GM12878 (cell line): Measurements from ENCODE around the gene CAMTA1. TPM values are rescaled to one million over a fixed set of nuclear protein-coding genes. Genes with fewer than 3 reads are reported as not detected.

Experiments used
- ATAC-seq: fragments of 200-7000 bp; cut with Tn5 transposase; 3 replicates; pipeline ENCODE4 v1.9.1; 2020; ENCODE audit warnings: mild to moderate bottlenecking, moderate library complexity
- BruUV-seq: library from RNA; stranded (reverse); fragments of 400-500 nt; replicated peaks from 2 replicates; lab custom pipeline; 2021; lab: Mats Ljungman, UMichigan
- CTCF ChIA-PET: fragments of 300-600 bp; sonication (Branson Sonifier 250); formaldehyde crosslinking; extraction: SDS; loops from one replicate; lab custom pipeline; 2021; ENCODE audit warnings: inconsistent platforms; lab: Yijun Ruan, JAX
- POLR2A ChIA-PET: fragments of 350-600 bp; formaldehyde crosslinking; extraction: SDS; loops from one replicate; lab custom pipeline; 2021; ENCODE audit warnings: inconsistent platforms; lab: Charles Lee
- RAD21 ChIA-PET: fragments of 300-600 bp; sonication (Branson Sonifier 250); formaldehyde crosslinking; loops from one replicate; lab custom pipeline; 2023; ENCODE audit warnings: antibody characterized with exemption; ENCODE audit not compliant: unreplicated experiment; lab: Charles Lee
- SMC1A ChIA-PET: fragments of 300-600 bp; sonication (Branson Sonifier 250); formaldehyde crosslinking; loops from one replicate; lab custom pipeline; 2023; ENCODE audit not compliant: unreplicated experiment, uncharacterized antibody; lab: Charles Lee
- DNase-seq: peaks from one replicate; pipeline ENCODE4 v3.0.0-alpha.2; 2011; ENCODE audit warnings: low read depth, low spot score
- FAIRE-seq: peaks from 3 replicates; lab custom pipeline; 2011; peaks lifted over from hg19 to GRCh38; lab: Jason Lieb, UNC
- H2AFZ ChIP-seq: 2 replicates; pipeline ENCODE4 v1.6.0; 2011; ENCODE audit warnings: low read depth, low read length, control low read depth; ENCODE audit not compliant: control insufficient read depth
- H3K27ac ChIP-seq: 2 replicates; pipeline ENCODE4 v1.5.1; 2011; ENCODE audit warnings: control low read depth; ENCODE audit not compliant: control insufficient read depth, insufficient read depth
- H3K27me3 ChIP-seq, 2 experiments: replicated peaks in 1 of 2; 2 replicates each; pipeline versions ENCODE4 v1.6.0 to v1.6.1; 2011; ENCODE audit warnings: low read length in 1 of 2; ENCODE audit not compliant: control insufficient read depth in 2 of 2, insufficient read depth in 2 of 2
- H3K36me3 ChIP-seq, 2 experiments: 2 replicates each; pipeline ENCODE4 v1.5.1; 2011; ENCODE audit warnings: low read length in 1 of 2; ENCODE audit not compliant: control insufficient read depth in 2 of 2, insufficient read depth in 2 of 2
- H3K4me1 ChIP-seq: 2 replicates; pipeline ENCODE4 v1.6.1; 2011; ENCODE audit warnings: mild to moderate bottlenecking, low read length, moderate library complexity, mixed read lengths; ENCODE audit not compliant: control insufficient read depth, insufficient read depth
- H3K4me2 ChIP-seq: 2 replicates; pipeline ENCODE4 v1.6.0; 2011; ENCODE audit warnings: control low read depth; ENCODE audit not compliant: control insufficient read depth, insufficient read depth
- H3K4me3 ChIP-seq: fragments of 200-600 bp; sonication (generic); 2 replicates; pipeline ENCODE4 v1.5.1; 2016
- H3K79me2 ChIP-seq: 2 replicates; pipeline ENCODE4 v1.6.0; 2011; ENCODE audit warnings: low read length; ENCODE audit not compliant: control insufficient read depth, insufficient read depth
- H3K9ac ChIP-seq: 2 replicates; pipeline ENCODE4 v1.8.0; 2011; ENCODE audit warnings: low read length, control low read depth, mixed read lengths; ENCODE audit not compliant: control insufficient read depth, insufficient read depth
- H3K9me3 ChIP-seq: replicated peaks from 3 replicates; pipeline ENCODE4 v1.5.1; 2011; ENCODE audit warnings: mild to moderate bottlenecking, low read length; ENCODE audit not compliant: control insufficient read depth, insufficient read depth
- H4K20me1 ChIP-seq: 2 replicates; pipeline ENCODE4 v1.6.0; 2011; ENCODE audit not compliant: control insufficient read depth, insufficient read depth
- CBX5 ChIP-seq: sonication (generic); IDR thresholded peaks from 2 replicates; pipeline ENCODE4 v1.6.1; 2016; ENCODE audit warnings: low read depth, moderate library complexity, mild to moderate bottlenecking, inconsistent platforms
- CHD2 ChIP-seq: IDR thresholded peaks from 2 replicates; pipeline ENCODE4 v1.6.1; 2011; ENCODE audit warnings: low read depth, low read length, improper control_type of control experiment, borderline replicate concordance
- DPF2 ChIP-seq: fragments of 450-650 bp; IDR thresholded peaks from 2 replicates; pipeline ENCODE4 v1.6.1; 2017; ENCODE audit warnings: mild to moderate bottlenecking
- E4F1 ChIP-seq: fragments of 450-650 bp; IDR thresholded peaks from 2 replicates; pipeline ENCODE4 v1.6.1; 2018; ENCODE audit warnings: borderline replicate concordance, mild to moderate bottlenecking; ENCODE audit not compliant: partially characterized antibody
- EGR1 ChIP-seq, 2 experiments: IDR thresholded peaks; 1 replicate in 1 of 2; 2 replicates in 1 of 2; pipeline ENCODE4 v1.6.1; 2011 to 2012; ENCODE audit warnings: low read depth in 2 of 2, low read length in 2 of 2, borderline replicate concordance in 1 of 2, mild to moderate bottlenecking in 1 of 2, moderate library complexity in 1 of 2
- HDGF ChIP-seq: fragments of 450-650 bp; IDR thresholded peaks from 2 replicates; pipeline ENCODE4 v1.6.1; 2016; ENCODE audit warnings: antibody characterized with exemption
- NBN ChIP-seq: fragments of 450-650 bp; IDR thresholded peaks from 2 replicates; pipeline ENCODE4 v1.6.1; 2016
- RAD21 ChIP-seq: IDR thresholded peaks from 2 replicates; pipeline ENCODE4 v1.6.1; 2011; ENCODE audit warnings: mild to moderate bottlenecking, low read depth, low read length, moderate library complexity; ENCODE audit not compliant: insufficient read depth
- RCOR1 ChIP-seq: conservative IDR thresholded peaks from 2 replicates; pipeline ENCODE4 v1.6.1; 2012; ENCODE audit warnings: low read depth, low read length, improper control_type of control experiment
- RUNX3 ChIP-seq: IDR thresholded peaks from 2 replicates; pipeline ENCODE4 v1.6.1; 2012; ENCODE audit warnings: low read length, inconsistent platforms
- TBL1XR1 ChIP-seq: IDR thresholded peaks from 2 replicates; pipeline ENCODE4 v1.6.1; 2012; ENCODE audit warnings: low read depth, low read length, improper control_type of control experiment
- TCF7 ChIP-seq: IDR thresholded peaks from 2 replicates; pipeline ENCODE4 v1.6.1; 2014; ENCODE audit warnings: antibody characterized with exemption, borderline replicate concordance
- YBX1 ChIP-seq: fragments of 450-650 bp; IDR thresholded peaks from 2 replicates; pipeline ENCODE4 v1.6.1; 2016; ENCODE audit warnings: antibody characterized with exemption
- YY1 ChIP-seq: IDR thresholded peaks from 2 replicates; pipeline ENCODE4 v1.6.1; 2011; ENCODE audit warnings: low read depth, mild to moderate bottlenecking, low read length
- ZNF24 ChIP-seq: fragments of 450-650 bp; IDR thresholded peaks from 2 replicates; pipeline ENCODE4 v1.6.1; 2017; ENCODE audit warnings: antibody characterized with exemption, mild to moderate bottlenecking
- ZNF384 ChIP-seq: IDR thresholded peaks from 2 replicates; pipeline ENCODE4 v1.6.1; 2012; ENCODE audit warnings: low read depth, mild to moderate bottlenecking, low read length, improper control_type of control experiment, borderline replicate concordance
- WGBS: methylation state at CpG from one replicate; pipeline ENCODE4 v1.1.6; 2016; ENCODE audit warnings: low lambda C conversion rate; ENCODE audit not compliant: insufficient replicate concordance, insufficient coverage; ENCODE audit errors: missing lambda C conversion rate; 5-methylcytosine and 5-hydroxymethylcytosine counted together
- in situ Hi-C: fragments of 300-500 bp; cut with MboI; formaldehyde crosslinking; loops from 9 replicates; pipeline ENCODE4 v1.14.3; 2018; ENCODE audit warnings: mixed read lengths
- intact Hi-C: fragments of 100-400 bp; cut with micrococcal nuclease; formaldehyde crosslinking; loops from one replicate; pipeline ENCODE4 v1.14.2; 2022; ENCODE audit not compliant: unreplicated experiment
- polyA plus RNA-seq, 11 experiments: library from polyadenylated mRNA; depleted of rRNA in 4 of 11; unstranded in 6 of 11; stranded (reverse) in 5 of 11; fragments of >200 nt; fragmentation: Nextera tagmentation in 4 of 11; fragmentation: Illumina TruSeq in 1 of 11; extraction: Ambion mirVana in 4 of 11; extraction: Trizol in 1 of 11; gene quantifications; 1 replicate in 1 of 11; 2 replicates in 10 of 11; pipeline versions ENCODE4 v1.2.1 to v1.2.3, GENCODE V29; 2011 to 2016; ENCODE audit warnings: inconsistent platforms in 2 of 11, missing spikeins in 2 of 11, low read depth in 1 of 11
- total RNA-seq, 4 experiments: library from RNA; depleted of rRNA in 3 of 4; stranded (reverse); fragments of >200 nt in 3 of 4; fragmentation: Illumina TruSeq in 1 of 4; extraction: Trizol in 1 of 4; gene quantifications; 2 replicates each; pipeline versions ENCODE4 v1.2.1 to v1.2.3, GENCODE V29; 2013 to 2021
- TF ChIP-seq, protein P1 (sequence below): IDR thresholded peaks from 2 replicates; pipeline ENCODE4 v1.6.1; 2011; ENCODE audit warnings: low read depth, mild to moderate bottlenecking, low read length, moderate library complexity, borderline replicate concordance; ENCODE audit errors: extremely low read depth
- TF ChIP-seq, protein P2 (sequence below), 3 experiments: IDR thresholded peaks in 2 of 3; conservative IDR thresholded peaks in 1 of 3; 2 replicates each; pipeline ENCODE4 v1.5.1; 2011; ENCODE audit warnings: low read depth in 3 of 3, low read length in 3 of 3, mild to moderate bottlenecking in 3 of 3, control low read depth in 2 of 3, moderate library complexity in 2 of 3, inconsistent platforms in 1 of 3, mixed read lengths in 1 of 3; ENCODE audit not compliant: control insufficient read depth in 2 of 3, insufficient read depth in 1 of 3; ENCODE audit errors: extremely low read depth in 1 of 3

Gene CAMTA1
- total and polyA plus RNA-seq, 10 of the 15 experiments (the other 5 are each of a cell fraction or from before 2014, with no cell fraction given): 37.7 to 148 (median 76.4) TPM

- intact Hi-C loops: no loop called here
Observed at GRCh38 chr1:7640350-7640749, 855.1 kb downstream of the CAMTA1 start.

More at GRCh38 chr1:7640350-7640749, 855.1 kb downstream of the CAMTA1 start:
- H3K79me2 ChIP-seq: no peaks in the 10 kb centered on the region
- FAIRE-seq (no peak), DNase-seq (no peak), ATAC-seq (no peak)
- no peaks in the 10 kb centered on the region for H3K4me1 ChIP-seq
- SMC1A ChIA-PET: no interaction called here
- H3K36me3 ChIP-seq: no peaks in the 10 kb centered on the region
- POLR2A ChIA-PET: no interaction called here
- no peaks in the 10 kb centered on the region for H3K9me3 ChIP-seq
- H3K4me3 ChIP-seq: no peak overlapping the region
- WGBS: 43% methylated on average over 17 of the region's 18 CpGs
- H2AFZ ChIP-seq: no peak overlapping the region
- CTCF ChIA-PET: interaction anchor here (1.4 kb wide), 1 partner anchor 13 kb away, joined by 3 read pairs; no protein-coding TSS in a partner anchor
- H4K20me1 ChIP-seq: no peaks in the 10 kb centered on the region
- no peak overlapping the region for H3K4me2 ChIP-seq
- peaks cover 0 to 2% of the 10 kb centered on the region in 2 experiments; a peak in 2 of 4 replicates for H3K27me3 ChIP-seq
- H3K9ac ChIP-seq: no peak overlapping the region
- H3K27ac ChIP-seq: no peak overlapping the region
- RAD21 ChIA-PET: no interaction called here
- in situ Hi-C loops: no loop called here
- BruUV-seq: no TSS peak
- no peak for TF ChIP-seq HDGF
- TF ChIP-seq EGR1 (IDR thresholded peaks at IDR 0.05; ENCODE audit: borderline replicate concordance in 1 of 2, low read depth in 2 of 2, low read length in 2 of 2): no peak
- TF ChIP-seq RUNX3: no peak
- TF ChIP-seq, protein P1, sequence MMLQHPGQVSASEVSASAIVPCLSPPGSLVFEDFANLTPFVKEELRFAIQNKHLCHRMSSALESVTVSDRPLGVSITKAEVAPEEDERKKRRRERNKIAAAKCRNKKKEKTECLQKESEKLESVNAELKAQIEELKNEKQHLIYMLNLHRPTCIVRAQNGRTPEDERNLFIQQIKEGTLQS: no peak
- no peak for TF ChIP-seq NBN
- no peak for TF ChIP-seq ZNF384
- no peak for TF ChIP-seq CBX5
- no peak for TF ChIP-seq RCOR1
- TF ChIP-seq YY1: no peak
- TF ChIP-seq DPF2: no peak
- no peak for TF ChIP-seq CHD2
- no peak for TF ChIP-seq ZNF24
- TF ChIP-seq TBL1XR1: no peak
- TF ChIP-seq RAD21: no peak
- TF ChIP-seq TCF7: no peak
- TF ChIP-seq, protein P2, sequence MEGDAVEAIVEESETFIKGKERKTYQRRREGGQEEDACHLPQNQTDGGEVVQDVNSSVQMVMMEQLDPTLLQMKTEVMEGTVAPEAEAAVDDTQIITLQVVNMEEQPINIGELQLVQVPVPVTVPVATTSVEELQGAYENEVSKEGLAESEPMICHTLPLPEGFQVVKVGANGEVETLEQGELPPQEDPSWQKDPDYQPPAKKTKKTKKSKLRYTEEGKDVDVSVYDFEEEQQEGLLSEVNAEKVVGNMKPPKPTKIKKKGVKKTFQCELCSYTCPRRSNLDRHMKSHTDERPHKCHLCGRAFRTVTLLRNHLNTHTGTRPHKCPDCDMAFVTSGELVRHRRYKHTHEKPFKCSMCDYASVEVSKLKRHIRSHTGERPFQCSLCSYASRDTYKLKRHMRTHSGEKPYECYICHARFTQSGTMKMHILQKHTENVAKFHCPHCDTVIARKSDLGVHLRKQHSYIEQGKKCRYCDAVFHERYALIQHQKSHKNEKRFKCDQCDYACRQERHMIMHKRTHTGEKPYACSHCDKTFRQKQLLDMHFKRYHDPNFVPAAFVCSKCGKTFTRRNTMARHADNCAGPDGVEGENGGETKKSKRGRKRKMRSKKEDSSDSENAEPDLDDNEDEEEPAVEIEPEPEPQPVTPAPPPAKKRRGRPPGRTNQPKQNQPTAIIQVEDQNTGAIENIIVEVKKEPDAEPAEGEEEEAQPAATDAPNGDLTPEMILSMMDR (IDR thresholded peaks at IDR 0.05 in 2 of 3, conservative IDR thresholded peaks at IDR 0.05 in 1 of 3; ENCODE audit: control insufficient read depth in 2 of 3, extremely low read depth in 1 of 3, insufficient read depth in 1 of 3, low read depth in 3 of 3, low read length in 3 of 3): no peak
- no peak for TF ChIP-seq YBX1
- TF ChIP-seq E4F1: no peak
